CD14-positive monocyte (primary cell): ENCODE data around the gene C5orf22. TPM values are rescaled to one million over a fixed set of nuclear protein-coding genes. Genes with fewer than 3 reads are reported as not detected.

Source experiments
- DNase-seq, 3 donors: peaks; one replicate each; pipeline ENCODE4 v3.0.0-alpha.2; 2011 to 2022
- H2AFZ ChIP-seq: 2 replicates; pipeline ENCODE4 v1.6.0; 2012; ENCODE audit warnings: mild to moderate bottlenecking, low read depth, low read length, inconsistent platforms; ENCODE audit not compliant: insufficient read depth, poor library complexity, severe bottlenecking
- H3K27ac ChIP-seq, 2 donors: 1 replicate in 1 of 2; 2 replicates in 1 of 2; pipeline ENCODE4 v1.5.1; 2012 to 2013; ENCODE audit warnings: low read length in 2 of 2, control low read depth in 1 of 2, inconsistent platforms in 1 of 2, low read depth in 1 of 2, mild to moderate bottlenecking in 1 of 2
- H3K27me3 ChIP-seq, 2 donors: one replicate each; pipeline versions ENCODE4 v1.6.0 to v1.6.1; 2011 to 2013; ENCODE audit warnings: low read length in 2 of 2; ENCODE audit not compliant: control insufficient read depth in 2 of 2, insufficient read depth in 2 of 2
- H3K36me3 ChIP-seq, 2 donors: replicated peaks in 1 of 2; 1 replicate in 1 of 2; 2 replicates in 1 of 2; pipeline versions ENCODE4 v1.5.1 to v1.6.1; 2012 to 2013; ENCODE audit warnings: low read length in 2 of 2, control low read depth in 1 of 2, inconsistent platforms in 1 of 2, mild to moderate bottlenecking in 1 of 2; ENCODE audit not compliant: insufficient read depth in 2 of 2, control insufficient read depth in 1 of 2
- H3K4me1 ChIP-seq, 2 donors: 1 replicate in 1 of 2; 2 replicates in 1 of 2; pipeline versions ENCODE4 v1.5.1 to v1.6.1; 2012 to 2013; ENCODE audit warnings: low read length in 2 of 2, control low read depth in 1 of 2, inconsistent platforms in 1 of 2, mild to moderate bottlenecking in 1 of 2, moderate library complexity in 1 of 2; ENCODE audit not compliant: insufficient read depth in 2 of 2, control insufficient read depth in 1 of 2
- H3K4me2 ChIP-seq: replicated peaks from 2 replicates; pipeline ENCODE3; 2012; ENCODE audit warnings: low read length, moderate library complexity, mild to moderate bottlenecking; ENCODE audit not compliant: poor library complexity, severe bottlenecking; ENCODE audit errors: extremely low read depth
- H3K4me3 ChIP-seq, 3 experiments: fragments of 200-600 bp in 1 of 3; sonication (generic) in 1 of 3; replicated peaks in 1 of 3; 1 replicate in 2 of 3; 2 replicates in 1 of 3; pipeline ENCODE4 v1.5.1; 2011 to 2013; ENCODE audit warnings: low read length in 3 of 3, mild to moderate bottlenecking in 3 of 3, control low read depth in 2 of 3, low read depth in 2 of 3, inconsistent platforms in 1 of 3, moderate library complexity in 1 of 3
- H3K79me2 ChIP-seq: 2 replicates; pipeline ENCODE4 v1.6.0; 2012; ENCODE audit warnings: mild to moderate bottlenecking, control low read depth, inconsistent platforms, low read length, moderate library complexity; ENCODE audit not compliant: insufficient read depth
- H3K9ac ChIP-seq: 2 replicates; pipeline ENCODE4 v1.6.0; 2017; ENCODE audit warnings: low read length, mild to moderate bottlenecking; ENCODE audit not compliant: insufficient read depth, poor library complexity, severe bottlenecking
- H3K9me3 ChIP-seq, 2 donors: replicated peaks in 1 of 2; 1 replicate in 1 of 2; 2 replicates in 1 of 2; pipeline versions ENCODE4 v1.5.1 to v1.6.1; 2012 to 2013; ENCODE audit warnings: low read length in 2 of 2, control low read depth in 1 of 2; ENCODE audit not compliant: control insufficient read depth in 1 of 2, insufficient read depth in 1 of 2
- H4K20me1 ChIP-seq: 2 replicates; pipeline ENCODE4 v1.6.0; 2012; ENCODE audit warnings: mild to moderate bottlenecking, low read length, control low read depth, moderate library complexity; ENCODE audit not compliant: insufficient read depth
- H3K27ac Mint-ChIP-seq, 7 donors: one replicate each; pipeline ENCODE4 v1.8.0; 2020; ENCODE audit warnings: mild to moderate bottlenecking in 7 of 7, mixed read lengths in 7 of 7, moderate library complexity in 6 of 7, inconsistent platforms in 2 of 7
- H3K27me3 Mint-ChIP-seq, 3 donors: one replicate each; pipeline ENCODE4 v1.8.0; 2021 to 2022; ENCODE audit warnings: low read depth in 3 of 3, mild to moderate bottlenecking in 3 of 3, mixed read lengths in 3 of 3, moderate library complexity in 3 of 3, inconsistent platforms in 1 of 3
- H3K36me3 Mint-ChIP-seq, 2 donors: one replicate each; pipeline ENCODE4 v1.8.0; 2020; ENCODE audit warnings: mixed read lengths in 2 of 2, inconsistent platforms in 1 of 2, mild to moderate bottlenecking in 1 of 2
- H3K4me1 Mint-ChIP-seq: one replicate; pipeline ENCODE4 v1.8.0; 2020; ENCODE audit warnings: mild to moderate bottlenecking, mixed read lengths
- H3K4me3 Mint-ChIP-seq, 2 donors: one replicate each; pipeline ENCODE4 v1.8.0; 2020; ENCODE audit warnings: mild to moderate bottlenecking in 2 of 2, mixed read lengths in 2 of 2, moderate library complexity in 1 of 2
- H3K9me3 Mint-ChIP-seq, 7 donors: one replicate each; pipeline ENCODE4 v1.8.0; 2020 to 2022; ENCODE audit warnings: mixed read lengths in 7 of 7, mild to moderate bottlenecking in 6 of 7, moderate library complexity in 6 of 7, inconsistent platforms in 2 of 7
- CTCF ChIP-seq: fragments of 200-600 bp; IDR thresholded peaks from one replicate; pipeline ENCODE4 v1.8.0; 2022; ENCODE audit warnings: antibody characterized with exemption, mild to moderate bottlenecking
- WGBS: methylation state at CpG from one replicate; pipeline ENCODE4 v1.1.5; 2013; ENCODE audit warnings: missing lambda C conversion rate; ENCODE audit not compliant: insufficient coverage; 5-methylcytosine and 5-hydroxymethylcytosine counted together
- intact Hi-C, 2 donors: fragments of 100-400 bp; cut with micrococcal nuclease; formaldehyde crosslinking; loops; one replicate each; pipeline versions ENCODE4 v1.15.0 to v1.15.1; 2023
- polyA plus RNA-seq, 3 donors: library from polyadenylated mRNA; depleted of rRNA in 1 of 3; unstranded in 2 of 3; stranded (reverse) in 1 of 3; fragments of 300-500 nt in 2 of 3; fragments of >200 nt in 1 of 3; fragmentation: Illumina TruSeq in 2 of 3; gene quantifications; 1 replicate in 2 of 3; 2 replicates in 1 of 3; pipeline ENCODE4 v1.2.3, GENCODE V29; 2012 to 2021

Gene C5orf22
- polyA plus RNA-seq, 3 donors = 5.8 to 20.2 (median 19.9) TPM

GRCh38 chr5:31577438-31577837 lies 45.3 kb downstream of the C5orf22 start:
- H4K20me1 ChIP-seq = no peaks in the 10 kb centered on the region
- H3K9ac ChIP-seq = no peak overlapping the region
- no CpG with 5 or more reads among the region's 3 CpGs for WGBS
- H3K79me2 ChIP-seq = no peaks in the 10 kb centered on the region
- H3K4me3 ChIP-seq = no peak overlapping the region
- H3K4me1 ChIP-seq = peaks cover 7% of the 10 kb centered on the region in 2 donors
- peaks cover 6% of the 10 kb centered on the region for H3K4me1 Mint-ChIP-seq
- peaks cover 0 to 2% (median 0%) of the 10 kb centered on the region in 7 donors for H3K9me3 Mint-ChIP-seq
- TF ChIP-seq CTCF = no peak
- H3K9me3 ChIP-seq = no peaks in the 10 kb centered on the region
- no peaks in the 10 kb centered on the region for H3K36me3 Mint-ChIP-seq
- peak in 1 of 3 donors; percentile 14 for DNase-seq
- H3K27me3 Mint-ChIP-seq = peaks cover 1 to 5% (median 3%) of the 10 kb centered on the region in 3 donors
- H3K27me3 ChIP-seq = no peaks in the 10 kb centered on the region
- H3K27ac Mint-ChIP-seq = no peak overlapping the region
- H2AFZ ChIP-seq = no peak overlapping the region
- H3K4me3 Mint-ChIP-seq = no peak overlapping the region
- no peaks in the 10 kb centered on the region for H3K36me3 ChIP-seq
- no peak overlapping the region for H3K4me2 ChIP-seq
- H3K27ac ChIP-seq = no peak overlapping the region
- intact Hi-C loops = no loop called here

- no peaks in the 10 kb centered on the region for H3K4me1 Mint-ChIP-seq
- no peak for DNase-seq
- no peaks in the 10 kb centered on the region for H3K36me3 Mint-ChIP-seq
These were observed 47.5 kb downstream of the C5orf22 start for GRCh38 chr5:31579558-31579957.

More at GRCh38 chr5:31579558-31579957, 47.5 kb downstream of the C5orf22 start:
- no peak for TF ChIP-seq CTCF
- no peaks in the 10 kb centered on the region for H3K9me3 ChIP-seq
- no peaks in the 10 kb centered on the region for H3K27me3 ChIP-seq
- H3K27ac ChIP-seq = no peak overlapping the region
- no CpG with 5 or more reads among the region's 2 CpGs for WGBS
- no peak overlapping the region for H3K9ac ChIP-seq
- H3K36me3 ChIP-seq = no peaks in the 10 kb centered on the region
- H3K4me1 ChIP-seq = no peaks in the 10 kb centered on the region
- no peak overlapping the region for H3K4me3 ChIP-seq
- H3K4me2 ChIP-seq = no peak overlapping the region
- Mint-ChIP-seq H3K27ac (peak overlapping the region in 1 of 7 donors; percentile 31), H3K27me3 (peaks cover 1 to 5% (median 3%) of the 10 kb centered on the region in 3 donors), H3K9me3 (peaks cover 0 to 3% (median 0%) of the 10 kb centered on the region in 7 donors), H3K4me3 (no peak overlapping the region)
- no peaks in the 10 kb centered on the region for H3K79me2 ChIP-seq
- H4K20me1 ChIP-seq = no peaks in the 10 kb centered on the region
- H2AFZ ChIP-seq = no peak overlapping the region
- intact Hi-C loops = no loop called here
